HG03575 (cell line): ENCODE measurements around the gene TOM1L2.

Experiments
- ATAC-seq: cut with Tn5 transposase; IDR thresholded peaks from one replicate; pipeline ENCODE4 v1.9.1; 2021; ENCODE audit not compliant: unreplicated experiment, insufficient number of reproducible peaks, low FRiP score; ENCODE audit errors: extremely low read depth

Gene TOM1L2

GRCh38 chr17:17972126-17972951, at the start of gene TOM1L2, which contains the start of gene DRC3:
TOM1L2 (minus strand) TSS chr17:17972400; CDS start chr17:17972313, 87 bp downstream.
DRC3 (plus strand) TSS chr17:17972862; CDS start chr17:17977599, 4,737 bp downstream.
- peak; percentile 84 for ATAC-seq

GRCh38 chr17:18021372-18021771, 49.2 kb upstream of the TOM1L2 start:
- no peak for ATAC-seq

DNA sequence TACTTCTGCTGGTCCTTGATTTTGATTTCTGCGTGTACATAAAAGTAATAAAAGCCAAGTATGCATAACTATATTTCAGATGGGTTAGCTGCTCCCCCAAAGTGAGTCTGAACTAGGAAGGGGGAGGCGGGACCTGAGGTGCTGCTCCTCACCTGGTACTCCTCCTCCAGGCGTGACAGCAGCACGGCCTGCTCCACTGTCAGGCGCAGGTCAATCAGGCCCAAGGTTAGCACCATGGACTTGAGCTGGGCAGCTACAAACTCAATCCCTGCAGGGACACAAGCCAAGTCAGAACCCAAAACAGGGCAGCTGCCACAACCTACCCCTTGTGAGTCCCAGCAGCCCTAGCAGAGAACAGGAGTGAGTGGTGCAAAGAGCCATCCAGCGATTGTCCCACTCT, 48.8 kb upstream of the TOM1L2 start:
- no peak for ATAC-seq

DNA sequence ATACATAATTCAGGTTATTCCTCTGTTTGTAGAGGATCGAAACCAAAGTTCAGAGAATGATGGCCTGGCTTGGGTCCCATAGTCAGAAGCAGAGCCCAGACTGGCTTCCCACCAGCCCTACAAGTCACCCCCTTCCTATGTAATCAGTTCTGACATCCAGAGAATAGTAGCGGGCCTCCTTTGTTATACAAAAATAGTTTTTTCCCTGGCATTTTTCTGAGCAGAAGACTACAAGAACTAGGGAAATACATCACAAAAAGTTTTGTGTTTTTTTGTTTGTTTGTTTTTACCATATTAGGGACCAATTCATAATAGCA, 47.6 kb upstream of the TOM1L2 start:
- no peak for ATAC-seq

GRCh38 chr17:18018411-18018921, 46.3 kb upstream of the TOM1L2 start:
- no peak for ATAC-seq

GRCh38 chr17:18017958-18018357, 45.8 kb upstream of the TOM1L2 start:
- ATAC-seq = no peak

DNA sequence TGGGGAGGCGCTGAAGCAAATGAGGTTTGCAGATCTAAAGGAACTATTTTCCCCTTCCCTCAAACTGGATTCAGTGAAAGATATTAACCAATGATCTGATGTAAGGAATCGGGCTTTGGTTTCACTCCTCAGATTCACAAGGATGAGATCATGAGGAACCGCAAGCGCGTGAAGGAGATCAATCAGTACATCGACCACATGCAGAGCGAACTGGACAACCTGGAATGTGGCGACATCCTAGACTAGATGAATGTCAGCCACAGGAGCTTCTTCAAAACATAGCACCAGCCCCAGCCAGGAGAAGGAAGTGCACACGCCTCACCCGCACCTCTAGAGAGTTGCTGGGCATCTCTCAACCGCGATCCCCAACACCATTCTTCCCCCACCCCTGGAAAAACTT, 44.2 kb upstream of the TOM1L2 start:
- no peak for ATAC-seq

GRCh38 chr17:18015593-18015992, 43.4 kb upstream of the TOM1L2 start:
- no peak for ATAC-seq

GRCh38 chr17:18014006-18014405, 41.8 kb upstream of the TOM1L2 start:
- ATAC-seq = no peak

GRCh38 chr17:18011286-18011685, 39.1 kb upstream of the TOM1L2 start:
- ATAC-seq = no peak

DNA sequence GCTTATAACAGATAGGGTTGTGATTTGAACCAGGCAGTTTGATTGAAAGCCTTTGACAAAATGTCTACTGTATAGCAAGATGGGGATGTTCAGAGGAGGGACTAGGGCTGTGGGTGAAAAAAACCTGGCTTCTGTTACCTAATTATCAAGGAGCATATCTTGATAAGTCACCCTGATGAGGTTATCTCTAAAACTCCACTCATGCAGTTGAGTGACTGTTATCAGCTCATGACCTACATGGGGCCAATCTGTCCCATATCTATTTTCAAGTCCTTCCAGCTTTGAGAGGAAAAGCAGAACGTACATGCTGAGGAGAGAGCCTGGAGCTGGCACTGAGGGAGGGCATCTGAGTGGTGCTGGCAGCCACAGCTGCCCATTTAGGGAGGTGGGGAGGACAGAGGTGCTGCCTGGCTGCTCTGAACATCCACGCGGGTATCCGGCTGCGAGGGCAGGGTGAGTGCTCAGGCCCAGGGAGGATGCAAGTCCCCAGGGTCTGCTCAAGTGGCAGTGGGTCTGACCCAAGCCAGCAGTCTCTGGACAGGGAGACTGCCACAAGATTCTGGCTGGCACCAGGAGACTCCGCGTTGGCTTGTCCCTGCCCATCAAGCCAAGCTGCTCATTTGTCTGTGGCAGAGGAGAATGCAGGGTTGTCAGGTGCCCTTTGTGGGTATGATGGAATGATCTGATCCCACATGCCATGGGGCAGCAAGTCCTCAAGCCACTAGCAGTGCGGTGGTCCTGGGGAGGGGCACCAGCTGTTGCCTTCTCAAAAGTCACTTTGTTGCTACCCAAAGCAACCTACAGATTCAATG, 37.6 kb upstream of the TOM1L2 start:
- no peak for ATAC-seq

GRCh38 chr17:18008496-18009268, 36.5 kb upstream of the TOM1L2 start:
- no peak for ATAC-seq

DNA sequence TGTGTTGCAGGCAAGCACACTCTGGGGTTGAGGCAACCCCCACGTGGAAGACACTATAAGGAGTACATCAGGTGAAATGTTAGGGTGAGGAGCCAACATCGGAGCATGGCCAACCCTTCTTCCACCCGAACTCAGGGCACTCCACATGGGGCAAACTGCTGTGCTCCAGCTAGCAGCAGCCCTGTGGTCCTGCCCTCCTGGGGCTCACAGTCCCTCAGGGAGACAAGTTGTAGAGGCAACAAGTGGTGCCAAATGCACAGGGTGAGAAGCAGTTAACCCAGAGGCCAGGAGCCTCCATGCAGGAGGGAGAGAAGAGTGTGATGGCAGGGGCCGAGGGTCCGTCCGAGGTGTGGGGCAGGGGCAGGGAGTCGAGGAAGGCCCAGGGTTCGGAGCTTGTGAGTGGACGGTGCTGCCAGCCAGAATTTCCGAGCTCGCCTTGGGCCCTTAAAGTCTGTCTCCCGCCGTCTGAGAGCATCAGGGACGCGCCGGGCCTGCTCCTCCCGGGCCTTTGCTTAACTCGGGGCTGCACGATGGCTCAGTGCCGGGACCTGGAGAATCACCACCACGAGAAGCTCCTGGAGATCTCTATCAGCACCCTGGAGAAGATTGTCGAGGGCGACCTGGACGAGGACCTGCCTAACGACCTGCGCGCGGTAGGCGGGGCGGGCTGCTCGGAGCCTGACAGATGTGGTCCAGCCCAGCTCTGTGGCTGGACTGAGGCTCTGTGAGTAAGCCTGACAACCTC, 34.5 kb upstream of the TOM1L2 start:
- ATAC-seq = no peak

DNA sequence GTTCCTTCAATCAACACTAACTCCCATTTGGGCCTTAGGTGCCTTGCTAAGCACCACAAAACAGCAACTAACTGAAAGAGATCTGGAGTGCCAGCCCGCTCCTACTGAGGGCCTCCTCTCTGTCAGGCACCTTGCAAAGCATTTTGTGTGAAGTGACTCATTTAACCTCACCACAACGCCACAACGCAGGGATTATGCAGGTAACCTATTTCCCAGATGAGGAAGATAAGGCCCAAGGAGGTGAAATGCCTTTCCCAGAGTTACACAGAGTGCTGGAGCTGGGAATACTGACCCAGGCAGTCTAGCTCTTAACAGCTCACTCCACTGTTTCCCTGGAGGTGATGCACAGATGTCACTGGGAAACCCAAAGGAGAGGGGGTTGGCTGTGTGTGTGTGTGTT, 33.3 kb upstream of the TOM1L2 start:
- ATAC-seq = no peak

GRCh38 chr17:18004884-18005305, 32.7 kb upstream of the TOM1L2 start:
- ATAC-seq = no peak

DNA sequence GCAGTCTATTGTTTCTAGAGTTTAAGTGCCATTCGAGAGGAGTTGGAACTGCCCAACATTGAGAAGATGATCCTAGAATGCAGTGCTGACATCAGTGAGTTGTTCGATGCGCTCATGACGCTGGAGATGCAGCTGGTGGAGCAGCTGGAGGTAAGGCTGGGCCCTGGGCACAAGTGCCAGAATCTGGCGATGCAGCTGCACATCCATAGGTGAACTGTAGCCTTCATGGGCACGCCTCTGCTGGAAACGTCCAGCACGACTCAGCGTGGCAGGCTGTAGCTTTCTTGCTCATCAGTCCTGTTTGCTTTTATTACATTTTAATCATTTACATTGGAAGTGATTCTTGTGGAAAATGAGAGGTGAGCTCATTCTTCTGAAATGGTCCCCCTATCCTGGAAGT, 32.1 kb upstream of the TOM1L2 start:
- no peak for ATAC-seq

- no peak for ATAC-seq
Measured at GRCh38 chr17:18002171-18002570, 30.0 kb upstream of the TOM1L2 start.

GRCh38 chr17:18000030-18000408, 27.8 kb upstream of the TOM1L2 start:
- no peak for ATAC-seq
